OCI-LY3 (cell line): Measurements from ENCODE around the gene FBXW8.

Experiments used
- CTCF ChIP-seq: fragments of 200-600, 300-600 bp; sonication (generic); IDR thresholded peaks from 2 replicates; pipeline ENCODE4 v1.5.1; 2014; ENCODE audit warnings: antibody characterized with exemption, low read length, low read depth
- EZH2phosphoT487 ChIP-seq: fragments of 200-600 bp; shearing (Covaris generic); IDR thresholded peaks from 2 replicates; pipeline ENCODE4 v1.6.1; 2018; ENCODE audit warnings: antibody characterized with exemption, mixed run types, low read depth

GRCh38 chr12:116887244-116887643 is 23.5 kb upstream of the FBXW8 start:
- TF ChIP-seq CTCF (no peak), EZH2phosphoT487 (no peak)
